K562 (cell line): ENCODE data around the gene TAF11. TPM values are rescaled to one million over a fixed set of nuclear protein-coding genes. Genes with fewer than 3 reads are reported as not detected.
A peak's percentile ranks its signal among the peaks of the same experiment; 100 is the strongest.

Experiments used
- CBFB ChIP-seq: sonication (generic); formaldehyde crosslinking; IDR thresholded peaks from 2 replicates; pipeline ENCODE4 v1.4.0; 2020; ENCODE audit warnings: mild to moderate bottlenecking, missing genetic modification reagents
- DDX20 ChIP-seq: fragments of 450-650 bp; IDR thresholded peaks from 2 replicates; pipeline ENCODE4 v1.6.1; 2016; ENCODE audit warnings: missing genetic modification characterization, low read depth, mild to moderate bottlenecking, missing compliant biosample characterization, moderate library complexity
- ELF2 ChIP-seq: fragments of 250-450 bp; sonication (Bioruptor Pico); IDR thresholded peaks from 2 replicates; pipeline ENCODE4 v1.5.0; 2021; ENCODE audit warnings: mild to moderate bottlenecking
- GABPA ChIP-seq: fragments of 200-800 bp; sonication (Bioruptor generic); conservative IDR thresholded peaks from 2 replicates; pipeline ENCODE4 v1.6.1; 2016; ENCODE audit warnings: low read depth, missing genetic modification characterization, missing compliant biosample characterization
- GABPB2 ChIP-seq: fragments of 250-450 bp; sonication (Bioruptor Pico); conservative IDR thresholded peaks from 2 replicates; pipeline ENCODE4 v1.5.1; 2021; ENCODE audit warnings: mild to moderate bottlenecking
- HIVEP1 ChIP-seq: fragments of 250-450 bp; sonication (Bioruptor Pico); IDR thresholded peaks from 2 replicates; pipeline ENCODE4 v1.4.0; 2020; ENCODE audit warnings: mild to moderate bottlenecking
- HNRNPL ChIP-seq: fragments of 200-400 bp; formaldehyde crosslinking; IDR thresholded peaks from 2 replicates; pipeline ENCODE4 v1.6.1; 2017; ENCODE audit warnings: low read depth, mild to moderate bottlenecking, low read length
- HOMEZ ChIP-seq: fragments of 250-450 bp; sonication (Bioruptor Pico); IDR thresholded peaks from 2 replicates; pipeline ENCODE4 v1.4.0; 2020; ENCODE audit warnings: mild to moderate bottlenecking, moderate library complexity
- MTF1 ChIP-seq: fragments of 250-450 bp; sonication (Bioruptor Pico); IDR thresholded peaks from 2 replicates; pipeline ENCODE4 v1.9.0; 2021; ENCODE audit warnings: moderate library complexity, mild to moderate bottlenecking, inconsistent platforms, borderline replicate concordance
- POLR2B ChIP-seq: fragments of 450-650 bp; IDR thresholded peaks from 2 replicates; pipeline ENCODE4 v1.6.1; 2018; ENCODE audit warnings: low read depth; ENCODE audit not compliant: partially characterized antibody
- POU5F1 ChIP-seq: fragments of 150-350 bp; IDR thresholded peaks from 2 replicates; pipeline ENCODE4 v1.6.1; 2014; ENCODE audit warnings: borderline replicate concordance, low read length, low read depth, mild to moderate bottlenecking; ENCODE audit not compliant: partially characterized antibody
- RBM15 ChIP-seq: fragments of 200-400 bp; formaldehyde crosslinking; IDR thresholded peaks from 2 replicates; pipeline ENCODE4 v1.6.1; 2018; ENCODE audit warnings: mild to moderate bottlenecking, low read length, moderate library complexity; ENCODE audit not compliant: insufficient read depth
- SIX5 ChIP-seq, 2 experiments: IDR thresholded peaks; 2 replicates each; pipeline ENCODE4 v1.6.1; 2011; ENCODE audit warnings: low read length in 2 of 2, borderline replicate concordance in 1 of 2, low read depth in 1 of 2, mild to moderate bottlenecking in 1 of 2, moderate library complexity in 1 of 2; ENCODE audit not compliant: insufficient read depth in 1 of 2
- TCF7L2 ChIP-seq: fragments of 150-350 bp; IDR thresholded peaks from 2 replicates; pipeline ENCODE4 v1.6.1; 2016; ENCODE audit warnings: low read depth, mild to moderate bottlenecking, low read length, moderate library complexity
- USF2 ChIP-seq: sonication (generic); formaldehyde crosslinking; IDR thresholded peaks from 2 replicates; pipeline ENCODE4 v1.5.0; 2020; ENCODE audit warnings: missing genetic modification reagents
- ZBTB12 ChIP-seq: fragments of 250-450 bp; sonication (Bioruptor Pico); IDR thresholded peaks from 2 replicates; pipeline ENCODE4 v1.4.0; 2020
- ZNF133 ChIP-seq: fragments of 250-450 bp; sonication (Bioruptor Pico); IDR thresholded peaks from 2 replicates; pipeline ENCODE4 v1.4.0; 2020; ENCODE audit warnings: mild to moderate bottlenecking
- ZNF184 ChIP-seq: sonication (generic); formaldehyde crosslinking; IDR thresholded peaks from 2 replicates; pipeline ENCODE4 v1.5.0; 2020; ENCODE audit warnings: missing genetic modification reagents
- ZNF398 ChIP-seq: fragments of 250-450 bp; sonication (Bioruptor Pico); IDR thresholded peaks from 2 replicates; pipeline ENCODE4 v1.8.0; 2021; ENCODE audit warnings: moderate library complexity, mild to moderate bottlenecking, inconsistent platforms
- ZNF561 ChIP-seq: fragments of 450-650 bp; formaldehyde crosslinking; conservative IDR thresholded peaks from 2 replicates; pipeline ENCODE4 v1.4.0; 2020; ENCODE audit warnings: mild to moderate bottlenecking, moderate library complexity
- ZZZ3 ChIP-seq: fragments of 450-650 bp; IDR thresholded peaks from 2 replicates; pipeline ENCODE4 v1.6.1; 2016; ENCODE audit warnings: antibody characterized with exemption, mild to moderate bottlenecking, moderate library complexity
- polyA plus RNA-seq, 8 experiments: library from polyadenylated mRNA; depleted of rRNA in 4 of 8; stranded (reverse) in 5 of 8; unstranded in 3 of 8; fragments of >200 nt; fragmentation: Nextera tagmentation in 2 of 8; fragmentation: Illumina TruSeq in 1 of 8; extraction: Ambion mirVana in 2 of 8; extraction: Trizol in 1 of 8; gene quantifications; 2 replicates each; pipeline versions ENCODE4 v1.2.1 to v1.2.3, GENCODE V29; 2011 to 2014; ENCODE audit warnings: inconsistent platforms in 1 of 8, missing spikeins in 1 of 8
- total RNA-seq, 7 experiments: library from RNA; depleted of rRNA in 6 of 7; stranded (reverse); fragments of >200 nt in 6 of 7; fragmentation: Illumina TruSeq in 2 of 7; extraction: Trizol in 2 of 7; gene quantifications; 2 replicates each; pipeline versions ENCODE4 v1.2.1 to v1.2.3, GENCODE V29; 2011 to 2021; ENCODE audit warnings: low replicate concordance in 1 of 7

TAF11 gene
- total and polyA plus RNA-seq, 9 of the 15 experiments (the other 6 are each of a cell fraction or from before 2014, with no cell fraction given), result 40.9 to 91.9 (median 71.9) TPM

- TF ChIP-seq GABPA (tag) (peak; percentile 94), ZNF184 (CRISPR knock-in tag) (no peak), RBM15 (no peak), GABPB2 (CRISPR knock-in tag) (no peak), POU5F1 (no peak), ZZZ3 (no peak), ZNF561 (CRISPR knock-in tag) (no peak), HNRNPL (no peak), CBFB (CRISPR knock-in tag) (peak; percentile 82; the same call in 1 of the 2 replicates), ZBTB12 (peak; percentile 92), POLR2B (peak; percentile 62), DDX20 (tag) (no peak), ELF2 (CRISPR knock-in tag) (peak; percentile 88), MTF1 (no peak), ZNF398 (no peak), USF2 (peak; percentile 51), ZNF133 (no peak), TCF7L2 (no peak), SIX5 (IDR thresholded peaks at IDR 0.05; ENCODE audit: borderline replicate concordance in 1 of 2, insufficient read depth in 1 of 2, low read depth in 1 of 2, low read length in 2 of 2) (no peak), HOMEZ (no peak), HIVEP1 (CRISPR knock-in tag) (no peak)
These were observed 1.2 kb upstream of the TAF11 start, which contains the start of gene ANKS1A (continued) for GRCh38 chr6:34888874-34889555.
